Mucosa of rectum (tissue), 2 donors: ENCODE results near the gene SEZ6L.
A peak's percentile ranks its signal among the peaks of the same experiment; 100 is the strongest.

Experiments
- H3K27ac ChIP-seq, 2 donors: one replicate each; pipeline ENCODE4 v1.7.0; 2013; ENCODE audit warnings: inconsistent platforms in 2 of 2, low read depth in 2 of 2, low read length in 2 of 2
- H3K27me3 ChIP-seq, 2 donors: one replicate each; pipeline ENCODE4 v1.7.0; 2013; ENCODE audit warnings: low read length in 2 of 2; ENCODE audit not compliant: control insufficient read depth in 2 of 2, insufficient read depth in 2 of 2
- H3K36me3 ChIP-seq, 2 donors: one replicate each; pipeline ENCODE4 v1.7.0; 2013; ENCODE audit warnings: low read length in 2 of 2; ENCODE audit not compliant: control insufficient read depth in 2 of 2, insufficient read depth in 2 of 2
- H3K4me1 ChIP-seq, 2 donors: one replicate each; pipeline ENCODE4 v1.7.0; 2013; ENCODE audit warnings: low read length in 2 of 2, mild to moderate bottlenecking in 1 of 2; ENCODE audit not compliant: control insufficient read depth in 2 of 2, insufficient read depth in 2 of 2
- H3K4me3 ChIP-seq, 2 donors: one replicate each; pipeline ENCODE4 v1.7.0; 2013; ENCODE audit warnings: low read length in 2 of 2
- H3K9ac ChIP-seq, 2 donors: one replicate each; pipeline ENCODE4 v1.7.0; 2013; ENCODE audit warnings: low read length in 2 of 2, low read depth in 1 of 2, mild to moderate bottlenecking in 1 of 2
- H3K9me3 ChIP-seq, 2 donors: one replicate each; pipeline ENCODE4 v1.7.0; 2013; ENCODE audit warnings: low read length in 2 of 2; ENCODE audit not compliant: control insufficient read depth in 2 of 2
- donor health status: healthy.
- donor health status: Normal muscosa, but diverticular disease.

The SEZ6L gene

GRCh38 chr22:26428515-26429457 is 259.5 kb downstream of the SEZ6L start, which contains the start of gene ASPHD2:
TSS of gene ASPHD2 (plus strand) at chr22:26429260. CDS start at chr22:26433616, 4,356 bp downstream.
- Histone ChIP-seq H3K27ac (peak within 1 kb of the TSS; percentile 75 to 90), H3K36me3 (no peaks in the 10 kb centered on the region), H3K4me1 (peaks cover 6 to 14% of the 10 kb centered on the region in 2 donors), H3K4me3 (peak within 1 kb of the TSS; percentile 69 to 89), H3K9ac (peak within 1 kb of the TSS; percentile 76 to 88), H3K27me3 (no peaks in the 10 kb centered on the region), H3K9me3 (no peaks in the 10 kb centered on the region)

GRCh38 chr22:26429458-26430286 is 260.4 kb downstream of the SEZ6L start:
- H3K27me3 ChIP-seq = no peaks in the 10 kb centered on the region
- peak overlapping the region; percentile 51 to 67 for H3K4me3 ChIP-seq
- no peaks in the 10 kb centered on the region for H3K36me3 ChIP-seq
- peak overlapping the region in 1 of 2 donors; percentile 38 for H3K27ac ChIP-seq
- H3K9me3 ChIP-seq = no peaks in the 10 kb centered on the region
- H3K9ac ChIP-seq = peak overlapping the region; percentile 5 to 41
- H3K4me1 ChIP-seq = peaks cover 6 to 14% of the 10 kb centered on the region in 2 donors

- H3K4me3 ChIP-seq = no peak overlapping the region
- no peak overlapping the region for H3K9ac ChIP-seq
- no peak overlapping the region for H3K27ac ChIP-seq
- H3K27me3 ChIP-seq = no peaks in the 10 kb centered on the region
- H3K36me3 ChIP-seq = no peaks in the 10 kb centered on the region
- no peaks in the 10 kb centered on the region for H3K9me3 ChIP-seq
- peaks cover 7 to 17% of the 10 kb centered on the region in 2 donors for H3K4me1 ChIP-seq
Measured at GRCh38 chr22:26430600-26430999, 261.3 kb downstream of the SEZ6L start.

- Histone ChIP-seq H3K27me3 (no peaks in the 10 kb centered on the region), H3K4me1 (peaks cover 15 to 25% of the 10 kb centered on the region in 2 donors), H3K9ac (no peak overlapping the region), H3K4me3 (no peak overlapping the region), H3K36me3 (no peaks in the 10 kb centered on the region), H3K9me3 (no peaks in the 10 kb centered on the region), H3K27ac (peak overlapping the region in 1 of 2 donors; percentile 11)
Measured at GRCh38 chr22:26431261-26431995, 262.2 kb downstream of the SEZ6L start.

GRCh38 chr22:26432619-26433311 is 263.5 kb downstream of the SEZ6L start:
- H3K27ac ChIP-seq = no peak overlapping the region
- H3K9me3 ChIP-seq = no peaks in the 10 kb centered on the region
- no peak overlapping the region for H3K9ac ChIP-seq

More at GRCh38 chr22:26432619-26433311, 263.5 kb downstream of the SEZ6L start:
- Histone ChIP-seq H3K27me3 (no peaks in the 10 kb centered on the region), H3K4me3 (no peak overlapping the region), H3K36me3 (no peaks in the 10 kb centered on the region), H3K4me1 (peaks cover 26 to 35% of the 10 kb centered on the region in 2 donors)
